Activated T-cell treated with anti-CD3 and anti-CD28 coated beads for 4 hours (primary cell): Measurements from ENCODE around the gene EPB41.
"Not testable (repeated sequence)": the region's sequence is repeated elsewhere in the genome, so short reads cannot be mapped to it uniquely, and the experiment has no call there.

Experiments used
- DNase-seq: peaks from one replicate; pipeline ENCODE4 v3.0.0-alpha.2; 2020

Gene EPB41

GRCh38 chr1:29057700-29058099 lies 143.3 kb downstream of the EPB41 start:
- DNase-seq = no peak

- DNase-seq = peak; percentile 3
Measured at GRCh38 chr1:29062157-29062942, 148.0 kb downstream of the EPB41 start.

- DNase-seq = no peak
Measured at GRCh38 chr1:29064064-29064463, 149.7 kb downstream of the EPB41 start.

GRCh38 chr1:29077155-29077554 lies 162.8 kb downstream of the EPB41 start:
- DNase-seq = no peak

- not testable (repeated sequence) for DNase-seq
Measured at GRCh38 chr1:29079916-29080629, 165.7 kb downstream of the EPB41 start.

GRCh38 chr1:29081201-29081600 lies 166.8 kb downstream of the EPB41 start:
- no peak for DNase-seq

- DNase-seq = no peak
Measured at GRCh38 chr1:29082519-29082918, 168.2 kb downstream of the EPB41 start.

GRCh38 chr1:29083317-29084195 lies 169.2 kb downstream of the EPB41 start:
- no peak for DNase-seq

- DNase-seq = no peak
Measured at GRCh38 chr1:29084196-29084521, 169.8 kb downstream of the EPB41 start.

GRCh38 chr1:29090937-29091618 lies 176.7 kb downstream of the EPB41 start:
- no peak for DNase-seq

GRCh38 chr1:29092704-29093103 lies 178.3 kb downstream of the EPB41 start:
- not testable (repeated sequence) for DNase-seq

GRCh38 chr1:29094433-29094832 lies 180.1 kb downstream of the EPB41 start:
- no peak for DNase-seq

GRCh38 chr1:29094954-29095353 lies 180.6 kb downstream of the EPB41 start:
- DNase-seq = no peak

- no peak for DNase-seq
Measured at GRCh38 chr1:29096231-29096886, 182.0 kb downstream of the EPB41 start.

GRCh38 chr1:29099286-29099685 lies 184.9 kb downstream of the EPB41 start:
- DNase-seq = no peak

- no peak for DNase-seq
Measured at GRCh38 chr1:29100487-29100886, 186.1 kb downstream of the EPB41 start.

- no peak for DNase-seq
Measured at GRCh38 chr1:29105822-29106221, 191.5 kb downstream of the EPB41 start.

- DNase-seq = not testable (repeated sequence)
Measured at GRCh38 chr1:29108041-29108440, 193.7 kb downstream of the EPB41 start.

- no peak for DNase-seq
Measured at GRCh38 chr1:29112705-29113412, 198.5 kb downstream of the EPB41 start.

GRCh38 chr1:29113413-29114117 lies 199.2 kb downstream of the EPB41 start:
- DNase-seq = no peak

GRCh38 chr1:29114654-29115053 lies 200.3 kb downstream of the EPB41 start:
- no peak for DNase-seq
